ENCODE data around the gene PUM2.

- no peak for TF ChIP-seq EZH2 (IDR thresholded peaks at IDR 0.05; ENCODE audit: borderline replicate concordance, low read depth, low read length, poor library complexity, severe bottlenecking)
- no peak for TF ChIP-seq CTCF (conservative IDR thresholded peaks at IDR 0.05; ENCODE audit: low read depth, low read length)
Observed at GRCh38 chr2:20300656-20301055, 50.0 kb downstream of the PUM2 start.

Data from A673 (cell line).